ENCODE results near the gene RPS6KB2.

RPS6KB2 gene

DNA sequence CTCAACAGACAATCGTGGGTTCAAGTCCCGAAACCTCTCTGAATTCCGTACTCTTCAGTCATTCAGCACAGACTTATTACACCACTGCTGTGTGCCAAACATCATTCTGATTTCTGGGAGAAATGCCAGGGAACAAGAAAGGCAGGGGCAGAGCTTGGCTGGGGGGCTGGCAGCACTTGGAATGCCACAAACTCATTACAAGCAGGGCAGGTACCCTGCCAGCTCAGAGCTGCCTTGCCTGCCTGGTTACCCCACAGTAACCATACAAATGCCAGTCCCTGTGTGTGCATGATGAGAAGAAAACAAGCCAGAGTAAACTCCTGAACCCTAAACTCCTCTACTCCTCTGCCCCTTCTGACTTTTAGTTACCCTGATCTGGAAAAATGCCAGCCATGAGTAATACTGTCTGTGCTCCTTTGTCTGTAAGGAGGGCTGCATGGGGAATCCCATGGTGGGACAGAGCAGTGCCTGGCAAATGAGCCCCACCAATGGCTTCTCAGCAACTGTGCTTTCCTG is 43.4 kb upstream of the RPS6KB2 start:
- no peak for TF ChIP-seq CTCF (conservative IDR thresholded peaks at IDR 0.05; ENCODE audit: low read length)
- DNase-seq (ENCODE audit: low read depth) = peak; percentile 46

DNA sequence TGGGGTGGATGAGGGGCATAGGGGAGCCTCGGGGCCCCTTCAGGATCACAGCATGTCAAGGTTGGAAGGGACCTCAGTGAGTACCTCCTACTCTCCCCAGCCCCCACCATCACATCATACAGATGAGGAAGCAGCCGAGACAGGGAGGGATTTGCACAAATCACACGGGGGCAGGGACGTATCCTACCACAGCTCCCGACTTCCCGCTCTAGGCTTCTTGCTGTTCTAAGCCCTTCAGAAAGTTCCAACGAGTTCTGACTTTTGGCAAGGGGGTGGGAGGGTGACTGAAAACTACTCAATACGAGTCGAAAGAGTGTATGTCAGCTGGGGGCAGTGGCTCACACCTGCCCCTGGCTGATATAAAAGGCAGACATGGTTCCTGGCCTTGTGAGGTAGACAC is 41.2 kb upstream of the RPS6KB2 start:
- DNase-seq (ENCODE audit: low read depth) = no peak

More for the DNA sequence above, 43.4 kb upstream of the RPS6KB2 start:
- H3K4me3 ChIP-seq (ENCODE audit: low read length) = no peak overlapping the region

DNA sequence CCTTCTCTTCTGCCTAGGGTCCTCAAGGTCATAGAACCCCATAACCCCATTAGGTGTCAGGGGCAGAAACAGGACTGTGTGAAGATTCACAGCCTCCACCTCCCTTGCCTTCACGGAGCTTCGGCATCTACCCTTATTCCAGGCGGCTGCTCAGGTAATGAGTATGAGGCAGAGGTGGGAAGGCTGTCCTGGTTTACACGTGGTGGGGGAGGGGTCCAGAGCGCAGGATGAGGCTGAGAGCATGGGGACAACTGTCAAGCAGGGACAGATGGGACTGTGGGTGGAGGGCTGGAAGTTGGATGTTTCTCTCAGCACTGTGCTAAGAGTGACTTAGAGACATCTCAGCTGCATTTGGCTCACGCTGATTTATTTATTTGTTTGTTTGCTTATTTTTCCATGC is 40.8 kb upstream of the RPS6KB2 start:
- TF ChIP-seq CTCF (conservative IDR thresholded peaks at IDR 0.05; ENCODE audit: low read length) = no peak
- no peak for DNase-seq (ENCODE audit: low read depth)
- no peak overlapping the region for H3K4me3 ChIP-seq (ENCODE audit: low read length)

More for the DNA sequence above, 41.2 kb upstream of the RPS6KB2 start:
- TF ChIP-seq CTCF (conservative IDR thresholded peaks at IDR 0.05; ENCODE audit: low read length) = no peak
- no peak overlapping the region for H3K4me3 ChIP-seq (ENCODE audit: low read length)

DNA sequence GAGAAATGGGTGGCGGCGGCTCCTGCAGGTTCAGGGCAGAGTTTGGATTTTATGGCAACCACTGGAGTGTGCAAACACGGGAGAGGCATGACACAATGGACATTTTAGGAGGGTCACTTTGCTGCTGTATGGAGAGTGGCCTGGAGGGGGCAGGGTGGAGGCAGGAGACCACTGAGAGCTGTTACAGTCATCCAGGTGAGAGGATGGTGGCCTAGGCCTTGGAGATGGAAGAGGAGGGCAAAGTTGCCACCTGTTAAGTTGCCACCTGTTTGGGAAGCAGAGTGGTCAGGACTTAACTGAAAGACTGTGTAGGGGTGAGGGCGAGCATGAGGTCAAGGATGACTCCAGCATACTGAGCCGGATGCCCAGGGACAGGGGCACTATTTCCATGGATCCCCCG is 38.8 kb upstream of the RPS6KB2 start:
- H3K4me3 ChIP-seq (ENCODE audit: low read length) = no peak overlapping the region
- TF ChIP-seq CTCF (conservative IDR thresholded peaks at IDR 0.05; ENCODE audit: low read length) = peak; percentile 61
- no peak for DNase-seq (ENCODE audit: low read depth)

DNA sequence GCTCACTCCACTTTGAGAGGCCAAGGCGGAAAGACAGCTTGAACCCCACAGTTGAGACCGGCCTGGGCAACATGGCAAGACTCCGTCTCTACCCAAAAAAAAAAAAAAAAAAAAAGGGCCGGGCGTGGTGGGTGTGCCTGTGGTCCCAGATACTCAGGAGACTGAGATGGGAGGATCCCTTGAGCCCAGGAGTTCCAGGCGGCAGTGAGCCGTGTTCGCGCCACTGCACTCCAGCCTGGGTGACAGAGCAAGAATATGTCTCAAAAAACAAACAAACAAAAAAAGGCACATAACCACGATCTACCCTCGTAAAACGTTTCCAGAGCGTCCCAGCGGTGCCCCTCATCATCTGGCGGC is 37.4 kb upstream of the RPS6KB2 start:
- no peak for TF ChIP-seq CTCF (conservative IDR thresholded peaks at IDR 0.05; ENCODE audit: low read length)
- DNase-seq (ENCODE audit: low read depth) = no peak
- peak overlapping the region; percentile 65 for H3K4me3 ChIP-seq (ENCODE audit: low read length)

- TF ChIP-seq CTCF (conservative IDR thresholded peaks at IDR 0.05; ENCODE audit: low read length) = no peak
- H3K4me3 ChIP-seq (ENCODE audit: low read length) = peak within 1 kb of the TSS; percentile 65
- DNase-seq (ENCODE audit: low read depth) = peak; percentile 90
Observed at GRCh38 chr11:67391304-67392182, 36.8 kb upstream of the RPS6KB2 start, which contains the start of gene RAD9A. RAD9A (plus strand) TSS chr11:67391986; CDS start chr11:67392045, 59 bp downstream.
